HL-60/S4 treated with phorbol 12-myristate 13-acetate at 8.2 ng/mL for 4 days and 3 days (cell line): ENCODE results near the gene DNAH1.

ENCODE experiments used
- in situ Hi-C: fragments of 300-500 bp; cut with MboI; formaldehyde crosslinking; loops from 2 replicates; pipeline ENCODE4 v1.15.0; 2022; ENCODE audit warnings: low sequenced_read_pairs

Gene DNAH1

DNA sequence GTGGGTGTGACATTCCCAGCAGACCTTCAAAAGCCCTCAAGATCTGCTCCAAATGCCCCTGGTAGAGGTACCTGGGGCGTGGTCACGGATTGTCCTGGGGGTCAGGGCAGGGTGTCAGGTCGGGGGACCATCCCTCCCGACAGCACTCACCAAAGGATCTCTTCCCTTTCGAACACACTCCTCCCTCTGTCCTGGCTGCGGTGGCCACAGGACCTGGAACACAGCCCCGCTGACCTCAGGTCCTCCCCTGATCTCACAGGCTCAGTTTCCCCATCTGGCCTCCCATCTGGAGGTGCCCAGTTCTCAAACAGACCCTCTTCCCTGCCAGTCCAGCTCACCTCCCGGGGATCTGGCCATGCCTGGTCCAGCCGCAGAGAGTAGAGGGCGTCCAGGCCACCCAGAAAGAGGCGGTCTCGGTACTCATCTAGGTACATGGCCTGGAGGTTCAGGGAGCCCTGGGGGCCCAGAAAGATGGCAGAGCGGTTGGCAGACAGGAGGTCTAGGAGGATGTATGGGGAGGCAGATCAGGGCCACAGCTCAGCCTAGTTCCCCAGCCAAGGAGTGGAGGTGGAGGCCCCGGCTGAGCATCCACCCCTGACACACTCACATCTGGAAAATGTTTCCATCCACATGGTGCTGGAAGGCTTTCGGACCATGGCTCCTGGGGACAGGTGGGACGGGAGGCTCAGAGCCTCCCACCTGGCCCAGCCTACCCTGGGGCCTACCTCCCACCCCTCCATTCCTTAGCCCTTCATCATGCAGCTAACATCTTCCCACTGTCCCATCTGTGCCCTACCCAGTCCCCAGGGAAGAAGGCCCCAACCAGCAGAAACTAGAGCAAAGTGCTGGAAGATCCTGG, 126.5 kb downstream of the DNAH1 start:
- in situ Hi-C loops = no loop called here

DNA sequence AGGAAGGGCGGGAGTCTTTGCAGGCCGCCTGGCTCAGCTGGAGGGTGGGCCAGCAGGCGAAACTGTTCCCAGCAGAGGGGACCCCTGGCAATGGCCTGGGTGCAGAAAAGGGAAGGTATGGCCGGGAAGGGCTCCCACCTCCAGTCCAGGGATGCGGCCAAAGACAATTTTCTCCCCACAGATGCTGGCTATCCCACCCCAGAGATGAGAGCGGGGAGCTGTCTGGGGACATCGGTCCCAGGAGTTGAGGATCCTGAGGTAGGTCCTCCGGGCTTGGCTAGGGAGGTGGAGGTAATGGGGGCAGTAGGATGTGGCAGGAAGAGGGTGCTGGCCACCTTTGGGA, 127.1 kb downstream of the DNAH1 start:
- in situ Hi-C loops = no loop called here

GRCh38 chr3:52443791-52444687, 127.9 kb downstream of the DNAH1 start:
- in situ Hi-C loops = no loop called here

- in situ Hi-C loops = no loop called here
Observed at GRCh38 chr3:52444860-52445793, 129.0 kb downstream of the DNAH1 start, which contains the start of gene SEMA3G. Gene SEMA3G (minus strand): TSS chr3:52445103. CDS start chr3:52445027, 76 bp downstream.

DNA sequence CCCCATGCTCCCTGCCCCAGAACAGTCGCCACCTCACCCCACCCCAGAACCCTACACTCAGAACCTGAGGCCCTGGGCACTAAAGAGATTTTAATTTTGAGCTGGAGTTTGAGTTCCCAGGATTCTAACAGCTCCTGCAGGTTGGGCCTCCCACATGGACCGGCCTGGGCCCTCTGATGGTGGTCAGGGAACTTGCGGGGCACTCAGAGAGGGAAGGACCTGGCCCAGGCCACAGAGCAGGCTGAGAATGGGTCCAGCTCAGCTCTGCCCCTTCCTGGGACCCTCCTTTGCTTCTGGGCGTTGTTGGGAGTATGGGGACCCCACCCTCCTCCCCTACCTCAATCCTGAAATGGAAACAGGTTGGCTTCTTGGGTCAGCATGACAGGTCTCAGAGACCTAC, 129.9 kb downstream of the DNAH1 start:
- in situ Hi-C loops = no loop called here

- in situ Hi-C loops = no loop called here
Observed at GRCh38 chr3:52446631-52447511, 130.8 kb downstream of the DNAH1 start.

DNA sequence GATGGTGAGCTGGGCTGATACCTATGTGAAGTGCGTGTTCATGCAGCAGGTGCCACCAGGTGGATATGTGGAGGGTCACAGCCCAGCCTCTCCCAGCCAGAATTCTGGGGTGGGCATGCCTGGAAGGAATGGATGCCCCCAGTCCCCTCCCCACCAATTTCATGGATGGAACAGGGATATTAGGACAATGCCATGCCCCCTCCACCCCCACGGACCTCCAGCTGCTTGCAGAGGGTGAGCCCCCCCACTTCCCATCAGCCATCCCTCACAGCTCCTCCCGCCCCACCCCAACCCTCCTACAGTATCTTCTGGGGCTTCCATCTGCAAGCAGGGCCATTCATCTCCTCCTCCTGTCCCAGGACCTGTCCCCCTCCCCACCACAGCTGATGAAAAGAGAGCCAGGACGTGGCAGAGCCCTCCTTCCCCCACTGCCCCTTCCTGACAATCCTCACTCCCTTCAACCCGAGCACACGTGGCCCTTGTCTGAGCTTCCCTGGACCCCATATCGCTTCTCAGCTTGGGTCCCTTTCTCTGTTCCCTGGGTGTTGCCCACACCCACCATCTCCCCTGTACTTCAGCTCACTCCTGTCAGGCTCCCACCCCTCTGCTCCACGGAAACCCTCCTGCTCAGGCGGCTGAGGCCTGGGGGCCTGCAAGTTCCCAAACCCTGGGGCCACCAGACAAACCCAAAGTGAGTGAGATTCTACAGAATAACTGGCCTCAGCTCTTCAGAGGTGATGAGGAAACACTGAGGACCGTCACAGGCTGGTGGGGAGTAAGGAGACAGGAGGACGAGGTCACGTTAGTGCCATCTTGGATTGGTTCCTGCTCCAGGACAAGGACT, 131.6 kb downstream of the DNAH1 start:
- in situ Hi-C loops = no loop called here
